ENCODE measurements around the gene ETV2. TPM values are rescaled to one million over a fixed set of nuclear protein-coding genes. Genes with fewer than 3 reads are reported as not detected.

ETV2 gene
- polyA plus RNA-seq, 2 of the 4 experiments (the other 2 are of a cell fraction) = 0.36 to 1.3 TPM

DNA sequence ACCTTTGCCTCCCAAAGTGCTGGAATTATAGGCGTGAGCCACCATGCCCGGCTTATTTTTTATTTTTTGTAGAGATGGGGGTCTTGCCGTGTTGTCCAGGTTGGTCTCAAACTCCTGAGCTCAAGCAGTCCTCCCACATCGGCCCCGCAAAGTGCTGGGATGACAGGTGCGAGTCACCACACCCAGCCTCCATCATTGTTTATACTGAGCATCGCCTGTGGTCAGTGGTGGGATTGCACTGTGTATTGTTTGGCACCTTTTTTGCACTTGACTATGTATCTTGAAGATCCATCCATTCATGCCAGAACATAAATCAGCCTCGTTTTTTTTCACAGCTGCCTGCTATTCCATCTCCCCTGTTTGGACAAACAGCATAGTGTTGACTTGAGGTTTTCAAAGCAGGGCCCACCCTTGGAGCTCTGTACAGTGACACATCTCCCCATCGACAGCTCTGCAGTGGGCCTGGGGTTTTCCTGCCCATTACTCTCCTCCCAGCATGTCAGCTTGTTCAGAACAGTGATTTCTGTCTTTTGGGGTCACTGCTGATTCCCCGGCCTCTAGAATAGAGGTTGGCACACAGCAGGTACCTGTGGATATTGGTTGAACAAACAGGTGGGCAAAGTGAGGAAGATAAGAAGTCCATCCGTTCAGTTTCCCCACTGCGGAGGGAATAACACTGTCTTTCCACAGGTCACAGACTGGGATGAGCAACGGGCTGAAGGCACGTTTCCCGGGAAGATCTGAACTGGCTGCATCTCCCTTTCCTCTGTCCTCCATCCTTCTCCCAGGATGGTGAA, 16.6 kb downstream of the ETV2 start:
- Histone ChIP-seq H3K4me2 (no peak overlapping the region), H3K4me3 (no peak overlapping the region), H3K27ac (no peak overlapping the region), H3K9me3 (no peaks in the 10 kb centered on the region), H3K4me1 (no peaks in the 10 kb centered on the region)
- peak; percentile 50 to 68 for DNase-seq (ENCODE audit: low read depth in 1 of 2, low spot score in 1 of 2)
- TF ChIP-seq RAD21 (conservative IDR thresholded peaks at IDR 0.05 in 1 of 2, IDR thresholded peaks at IDR 0.05 in 1 of 2) (peak in 1 of 2 experiments; percentile 17; a peak in 1 of 5 replicates), ZFP36 (IDR thresholded peaks at IDR 0.05; ENCODE audit: borderline replicate concordance, partially characterized antibody) (peak; percentile 1), FOSL2 (IDR thresholded peaks at IDR 0.05) (no peak), FOSL2 (CRISPR knock-in tag; IDR thresholded peaks at IDR 0.05) (peak; percentile 54), ZC3H11A (IDR thresholded peaks at IDR 0.05) (no peak)
- ChIA-PET CTCF (interaction anchor here (0.9 to 7.7 kb wide), 17 partner anchors 8 to 197 kb away, joined by 3 to 49 read pairs (median 4); partner anchors contain the start of gene COX6B1), POLR2A (interaction anchor here (1.1 to 3.0 kb wide), 2 partner anchors 10 to 15 kb away, joined by 3 to 15 read pairs; partner anchors contain the start of gene COX6B1)
- no peak for FAIRE-seq
- peak; percentile 91 to 94 for ATAC-seq
- 80% methylated on average over 15 of the region's 15 CpGs for WGBS (ENCODE audit: missing lambda C conversion rate)

DNA sequence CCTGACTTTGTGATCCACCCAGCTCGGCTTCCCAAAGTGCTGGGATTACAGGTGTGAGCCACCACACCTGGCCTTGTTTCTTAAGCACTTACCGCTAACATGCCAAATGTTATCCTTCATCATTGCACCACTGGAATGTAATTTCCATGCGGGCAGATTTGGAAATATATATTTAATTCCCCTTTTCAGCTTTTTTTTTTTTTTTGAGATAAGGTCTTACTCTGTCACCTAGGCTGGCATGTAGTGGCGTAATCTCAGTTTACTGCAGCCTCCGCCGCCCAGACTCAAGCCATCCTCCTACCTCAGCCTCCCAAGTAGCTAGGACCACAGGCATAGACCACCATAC, 20.4 kb downstream of the ETV2 start:
- no peak for FAIRE-seq
- no peak for DNase-seq (ENCODE audit: low read depth in 1 of 2, low spot score in 1 of 2)
- no peak for ATAC-seq
- Histone ChIP-seq H3K4me1 (no peaks in the 10 kb centered on the region), H3K27ac (no peak overlapping the region), H3K4me3 (no peak overlapping the region), H3K9me3 (no peaks in the 10 kb centered on the region), H3K4me2 (no peak overlapping the region)
- 93% methylated on average over 6 of the region's 6 CpGs for WGBS (ENCODE audit: missing lambda C conversion rate)
- TF ChIP-seq, protein P1, sequence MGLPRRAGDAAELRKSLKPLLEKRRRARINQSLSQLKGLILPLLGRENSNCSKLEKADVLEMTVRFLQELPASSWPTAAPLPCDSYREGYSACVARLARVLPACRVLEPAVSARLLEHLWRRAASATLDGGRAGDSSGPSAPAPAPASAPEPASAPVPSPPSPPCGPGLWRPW (IDR thresholded peaks at IDR 0.05) = no peak
- TF ChIP-seq HOXA7 (CRISPR knock-in tag; IDR thresholded peaks at IDR 0.05) (no peak), RNF2 (IDR thresholded peaks at IDR 0.05; ENCODE audit: borderline replicate concordance, low read depth) (no peak), ZFP36 (IDR thresholded peaks at IDR 0.05; ENCODE audit: borderline replicate concordance, partially characterized antibody) (no peak)
- CTCF ChIA-PET = interaction anchor here (0.6 to 7.7 kb wide), 8 partner anchors 12 to 759 kb away, joined by 3 to 49 read pairs (median 4); partner anchors contain the start of gene COX6B1
- POLR2A ChIA-PET = interaction anchor here (1.4 to 2.5 kb wide), 2 partner anchors 12 to 14 kb away, joined by 4 to 8 read pairs; partner anchors contain the start of gene COX6B1

GRCh38 chr19:35663981-35664380, 22.4 kb downstream of the ETV2 start:
- ATAC-seq (no peak), DNase-seq (ENCODE audit: low read depth in 1 of 2, low spot score in 1 of 2) (no peak), FAIRE-seq (peak; percentile 78)
- ChIA-PET POLR2A (interaction anchor here (1.1 kb wide), 1 partner anchor 10 kb away, joined by 3 read pairs; no protein-coding TSS in a partner anchor), CTCF (interaction anchor here (1.1 to 7.7 kb wide), 4 partner anchors 10 to 115 kb away, joined by 4 to 49 read pairs (median 12); partner anchors contain the start of gene COX6B1)
- 52% methylated on average over 3 of the region's 3 CpGs for WGBS (ENCODE audit: missing lambda C conversion rate)
- Histone ChIP-seq H3K4me2 (no peak overlapping the region), H3K9me3 (no peaks in the 10 kb centered on the region), H3K4me3 (no peak overlapping the region), H3K4me1 (no peaks in the 10 kb centered on the region), H3K27ac (no peak overlapping the region)
- TF ChIP-seq PHF8 (IDR thresholded peaks at IDR 0.05; ENCODE audit: borderline replicate concordance, low read depth) (no peak), HOXB13 (CRISPR knock-in tag; IDR thresholded peaks at IDR 0.05; ENCODE audit: low read depth) (no peak), TP53 (CRISPR knock-in tag; IDR thresholded peaks at IDR 0.05) (no peak), CBX8 (IDR thresholded peaks at IDR 0.05) (no peak), SREBF2 (IDR thresholded peaks at IDR 0.05) (no peak), FOSB (CRISPR knock-in tag; IDR thresholded peaks at IDR 0.05) (no peak), MAZ (IDR thresholded peaks at IDR 0.05; ENCODE audit: borderline replicate concordance, low read depth, low read length) (no peak), GATA3 (IDR thresholded peaks at IDR 0.05; ENCODE audit: borderline replicate concordance) (no peak), EP300 (IDR thresholded peaks at IDR 0.05) (no peak)

GRCh38 chr19:35665157-35665556, 23.6 kb downstream of the ETV2 start:
- H3K27ac ChIP-seq = no peak overlapping the region
- no peak for FAIRE-seq
- CTCF ChIA-PET = interaction anchor here (1.6 to 5.8 kb wide), 2 partner anchors 25 to 116 kb away, joined by 4 to 21 read pairs; no protein-coding TSS in a partner anchor
- no peak overlapping the region for H3K4me3 ChIP-seq
- ATAC-seq = no peak
- DNase-seq (ENCODE audit: low read depth in 1 of 2, low spot score in 1 of 2) = no peak
- no peaks in the 10 kb centered on the region for H3K9me3 ChIP-seq
- WGBS (ENCODE audit: missing lambda C conversion rate) = 89% methylated on average over 24 of the region's 24 CpGs
- POLR2A ChIA-PET = no interaction called here
- H3K4me1 ChIP-seq = no peaks in the 10 kb centered on the region
- H3K4me2 ChIP-seq = no peak overlapping the region
- no peak for TF ChIP-seq EHMT2 (IDR thresholded peaks at IDR 0.05; ENCODE audit: low read depth)
- no peak for TF ChIP-seq TFCP2L1 (CRISPR knock-in tag; IDR thresholded peaks at IDR 0.05)
- TF ChIP-seq RFX5 (IDR thresholded peaks at IDR 0.05) = no peak
- TF ChIP-seq RNF2 (IDR thresholded peaks at IDR 0.05; ENCODE audit: borderline replicate concordance, low read depth) = no peak
- TF ChIP-seq, protein P2, sequence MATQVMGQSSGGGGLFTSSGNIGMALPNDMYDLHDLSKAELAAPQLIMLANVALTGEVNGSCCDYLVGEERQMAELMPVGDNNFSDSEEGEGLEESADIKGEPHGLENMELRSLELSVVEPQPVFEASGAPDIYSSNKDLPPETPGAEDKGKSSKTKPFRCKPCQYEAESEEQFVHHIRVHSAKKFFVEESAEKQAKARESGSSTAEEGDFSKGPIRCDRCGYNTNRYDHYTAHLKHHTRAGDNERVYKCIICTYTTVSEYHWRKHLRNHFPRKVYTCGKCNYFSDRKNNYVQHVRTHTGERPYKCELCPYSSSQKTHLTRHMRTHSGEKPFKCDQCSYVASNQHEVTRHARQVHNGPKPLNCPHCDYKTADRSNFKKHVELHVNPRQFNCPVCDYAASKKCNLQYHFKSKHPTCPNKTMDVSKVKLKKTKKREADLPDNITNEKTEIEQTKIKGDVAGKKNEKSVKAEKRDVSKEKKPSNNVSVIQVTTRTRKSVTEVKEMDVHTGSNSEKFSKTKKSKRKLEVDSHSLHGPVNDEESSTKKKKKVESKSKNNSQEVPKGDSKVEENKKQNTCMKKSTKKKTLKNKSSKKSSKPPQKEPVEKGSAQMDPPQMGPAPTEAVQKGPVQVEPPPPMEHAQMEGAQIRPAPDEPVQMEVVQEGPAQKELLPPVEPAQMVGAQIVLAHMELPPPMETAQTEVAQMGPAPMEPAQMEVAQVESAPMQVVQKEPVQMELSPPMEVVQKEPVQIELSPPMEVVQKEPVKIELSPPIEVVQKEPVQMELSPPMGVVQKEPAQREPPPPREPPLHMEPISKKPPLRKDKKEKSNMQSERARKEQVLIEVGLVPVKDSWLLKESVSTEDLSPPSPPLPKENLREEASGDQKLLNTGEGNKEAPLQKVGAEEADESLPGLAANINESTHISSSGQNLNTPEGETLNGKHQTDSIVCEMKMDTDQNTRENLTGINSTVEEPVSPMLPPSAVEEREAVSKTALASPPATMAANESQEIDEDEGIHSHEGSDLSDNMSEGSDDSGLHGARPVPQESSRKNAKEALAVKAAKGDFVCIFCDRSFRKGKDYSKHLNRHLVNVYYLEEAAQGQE (IDR thresholded peaks at IDR 0.05) = no peak
- TF ChIP-seq NR3C1 (IDR thresholded peaks at IDR 0.05) = no peak
- TF ChIP-seq MAFK (IDR thresholded peaks at IDR 0.05; ENCODE audit: partially characterized antibody) = no peak
- no peak for TF ChIP-seq CEBPB (IDR thresholded peaks at IDR 0.05)
- no peak for TF ChIP-seq FOXS1 (CRISPR knock-in tag; IDR thresholded peaks at IDR 0.05)
- no peak for TF ChIP-seq E2F6 (IDR thresholded peaks at IDR 0.05; ENCODE audit: borderline replicate concordance, low read depth)
- no peak for TF ChIP-seq JUNB (IDR thresholded peaks at IDR 0.05)
- TF ChIP-seq POLR2A (IDR thresholded peaks at IDR 0.05; ENCODE audit: low read length) = no peak

Data from A549 (cell line).